ENCODE measurements around the gene XIRP1.
"Not testable (repeated sequence)": the region's sequence is repeated elsewhere in the genome, so short reads cannot be mapped to it uniquely, and the experiment has no call there.

The XIRP1 gene, protein sequence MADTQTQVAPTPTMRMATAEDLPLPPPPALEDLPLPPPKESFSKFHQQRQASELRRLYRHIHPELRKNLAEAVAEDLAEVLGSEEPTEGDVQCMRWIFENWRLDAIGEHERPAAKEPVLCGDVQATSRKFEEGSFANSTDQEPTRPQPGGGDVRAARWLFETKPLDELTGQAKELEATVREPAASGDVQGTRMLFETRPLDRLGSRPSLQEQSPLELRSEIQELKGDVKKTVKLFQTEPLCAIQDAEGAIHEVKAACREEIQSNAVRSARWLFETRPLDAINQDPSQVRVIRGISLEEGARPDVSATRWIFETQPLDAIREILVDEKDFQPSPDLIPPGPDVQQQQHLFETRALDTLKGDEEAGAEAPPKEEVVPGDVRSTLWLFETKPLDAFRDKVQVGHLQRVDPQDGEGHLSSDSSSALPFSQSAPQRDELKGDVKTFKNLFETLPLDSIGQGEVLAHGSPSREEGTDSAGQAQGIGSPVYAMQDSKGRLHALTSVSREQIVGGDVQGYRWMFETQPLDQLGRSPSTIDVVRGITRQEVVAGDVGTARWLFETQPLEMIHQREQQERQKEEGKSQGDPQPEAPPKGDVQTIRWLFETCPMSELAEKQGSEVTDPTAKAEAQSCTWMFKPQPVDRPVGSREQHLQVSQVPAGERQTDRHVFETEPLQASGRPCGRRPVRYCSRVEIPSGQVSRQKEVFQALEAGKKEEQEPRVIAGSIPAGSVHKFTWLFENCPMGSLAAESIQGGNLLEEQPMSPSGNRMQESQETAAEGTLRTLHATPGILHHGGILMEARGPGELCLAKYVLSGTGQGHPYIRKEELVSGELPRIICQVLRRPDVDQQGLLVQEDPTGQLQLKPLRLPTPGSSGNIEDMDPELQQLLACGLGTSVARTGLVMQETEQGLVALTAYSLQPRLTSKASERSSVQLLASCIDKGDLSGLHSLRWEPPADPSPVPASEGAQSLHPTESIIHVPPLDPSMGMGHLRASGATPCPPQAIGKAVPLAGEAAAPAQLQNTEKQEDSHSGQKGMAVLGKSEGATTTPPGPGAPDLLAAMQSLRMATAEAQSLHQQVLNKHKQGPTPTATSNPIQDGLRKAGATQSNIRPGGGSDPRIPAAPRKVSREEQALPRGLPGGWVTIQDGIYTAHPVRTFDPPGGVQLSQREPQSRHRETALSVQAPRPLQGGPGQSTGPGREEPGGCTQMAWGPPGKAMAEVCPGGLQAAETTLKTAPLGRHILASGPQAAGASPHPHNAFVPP (N-terminal part only)

DNA sequence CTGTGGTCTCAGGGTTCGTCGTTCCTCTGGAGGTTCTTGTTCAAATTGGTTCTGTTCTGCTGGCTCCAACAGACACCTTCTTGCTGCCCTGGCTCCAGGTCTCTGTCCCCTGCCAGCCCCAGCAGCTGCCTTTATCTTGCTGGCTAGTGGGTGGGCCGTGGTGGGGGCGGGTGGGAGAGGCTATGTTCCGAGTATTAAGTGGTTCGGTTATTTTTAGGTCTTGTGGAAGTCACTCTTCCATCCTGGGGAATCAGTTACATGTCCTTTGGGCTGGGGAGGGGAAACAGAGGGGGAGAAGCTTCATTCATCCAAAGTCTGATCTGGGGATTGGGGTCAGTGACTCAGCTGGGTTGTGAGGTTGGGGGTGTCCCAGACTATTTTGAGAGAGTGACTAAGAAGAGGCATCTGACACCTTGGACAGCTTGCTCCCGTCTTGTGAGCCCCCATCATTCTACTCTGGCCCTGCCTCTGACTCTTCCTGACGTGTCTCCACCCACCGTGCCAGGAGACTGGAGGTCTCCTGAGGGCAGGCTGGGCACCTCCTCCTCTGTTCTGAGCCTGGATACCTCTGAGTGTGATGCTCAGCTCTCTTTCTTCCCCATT lies at the start of gene XIRP1:
TSS of gene XIRP1 (minus strand) at position 106 of the 603 bp plus-strand sequence. CDS start 3,150 bp downstream, outside the sequence.
- DNase-seq: no peak

DNA sequence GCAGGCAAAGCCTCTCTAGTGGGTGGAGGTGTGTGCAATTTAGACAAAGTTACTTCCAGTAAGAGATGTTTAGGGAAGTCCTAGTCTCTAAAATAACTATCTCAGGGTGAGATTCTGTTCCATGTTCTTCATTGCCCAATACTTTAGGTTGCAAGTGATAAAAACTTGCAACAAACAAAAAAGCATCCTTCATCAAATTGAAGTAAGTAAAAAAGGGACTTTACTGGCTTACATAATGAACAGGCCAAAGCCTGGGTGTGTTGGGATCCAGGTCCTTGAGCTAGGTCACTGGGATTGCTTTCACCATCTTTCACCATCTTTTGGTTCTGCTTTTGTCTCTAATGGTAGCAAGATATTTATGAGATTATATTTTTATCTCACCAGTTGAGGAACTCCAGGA lies 49.2 kb upstream of the XIRP1 start:
- no peak for DNase-seq

DNA sequence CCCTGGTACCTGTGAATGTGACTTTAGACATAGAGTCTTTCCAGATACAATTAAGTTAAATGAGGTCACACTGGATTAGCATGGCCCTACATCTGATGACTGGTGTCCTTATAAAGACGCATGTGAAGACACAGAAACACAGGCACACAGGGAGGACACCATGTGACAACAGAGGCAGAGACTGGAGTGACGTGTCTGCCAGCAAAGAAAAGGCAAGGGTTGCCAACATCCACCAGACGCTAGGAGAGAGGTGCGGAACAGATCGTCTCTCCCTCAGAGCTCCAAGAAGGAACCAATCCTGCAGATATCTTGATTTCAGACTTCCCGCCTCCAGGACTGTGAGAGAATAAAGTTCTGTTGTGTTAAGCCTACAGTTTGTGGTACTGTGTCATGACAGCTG lies 44.6 kb upstream of the XIRP1 start:
- no peak for DNase-seq

DNA sequence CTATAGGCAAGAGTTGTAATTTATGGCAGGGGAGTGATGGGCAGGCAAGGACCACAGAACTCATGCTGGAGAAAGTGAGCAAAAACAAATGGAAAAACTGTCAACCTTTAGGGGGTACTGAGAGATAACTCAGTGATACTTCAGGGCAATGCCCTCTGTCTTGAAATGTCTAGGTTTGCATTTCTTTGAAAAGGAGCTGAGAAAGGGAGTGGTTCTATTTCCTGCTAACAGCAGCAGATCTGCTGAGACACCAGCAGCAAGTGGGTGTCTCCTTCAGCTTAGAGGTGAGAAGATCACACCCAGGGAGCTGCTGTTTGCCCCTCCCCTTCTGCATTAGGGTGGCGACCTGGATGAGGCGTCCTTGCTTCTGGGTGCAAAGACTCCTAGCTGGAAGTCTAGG lies 42.3 kb upstream of the XIRP1 start:
- no peak for DNase-seq

DNA sequence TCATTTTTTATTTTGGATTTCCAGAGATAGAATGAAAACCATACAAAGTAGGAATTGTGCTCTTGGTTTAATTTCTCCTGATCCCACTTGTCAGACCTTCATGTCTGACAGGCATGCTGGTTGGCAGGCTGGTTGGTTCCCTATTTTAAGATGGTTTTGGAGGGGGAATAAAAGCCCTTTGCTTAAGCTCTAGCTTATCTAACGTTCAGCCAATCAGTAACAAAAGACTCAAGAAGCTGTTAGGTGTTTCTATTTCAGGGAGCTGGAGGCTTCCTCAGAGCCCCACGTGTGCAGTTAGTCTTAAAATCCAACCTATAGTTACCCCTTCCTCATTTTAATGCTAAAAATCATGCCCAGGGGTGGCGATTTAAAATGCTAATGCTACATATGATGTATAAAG lies 40.5 kb upstream of the XIRP1 start:
- DNase-seq: no peak

DNA sequence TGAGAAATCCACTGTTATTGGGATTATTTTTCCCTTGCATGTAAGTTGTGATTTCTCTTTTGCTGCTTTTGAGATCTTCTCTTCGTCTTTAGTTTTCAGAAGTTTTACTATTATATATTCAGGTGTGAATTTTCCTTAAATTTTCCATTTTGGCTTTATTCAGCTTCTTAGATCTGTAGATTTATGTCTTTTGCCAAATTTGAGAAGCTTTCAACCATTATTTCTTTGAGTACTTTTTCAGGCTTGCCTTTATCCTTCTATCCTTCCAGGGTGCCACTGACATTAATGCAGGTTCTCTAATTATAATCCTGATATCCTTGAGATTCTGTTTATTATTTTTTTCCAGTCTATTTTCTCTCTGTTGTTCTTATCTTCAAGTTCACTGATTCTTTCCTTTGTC lies 38.1 kb upstream of the XIRP1 start:
- DNase-seq: no peak

DNA sequence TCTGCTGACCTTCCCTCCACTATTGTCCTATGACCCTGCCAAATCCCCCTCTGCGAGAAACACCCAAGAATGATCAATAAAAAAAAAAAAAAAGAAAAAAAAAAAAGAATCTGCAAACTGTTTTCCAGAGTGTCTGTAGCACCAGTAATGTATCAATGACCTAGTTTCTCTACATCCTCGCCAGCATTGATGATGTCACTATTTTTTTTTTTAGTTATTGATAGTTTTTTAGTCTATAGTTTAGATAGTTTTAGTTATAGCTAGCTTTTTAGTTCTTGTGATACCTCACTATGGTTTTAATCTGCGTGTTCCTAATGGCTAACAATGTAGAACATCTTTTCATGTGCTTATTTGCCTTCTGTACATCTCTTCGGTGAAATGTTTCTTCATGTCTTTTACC lies 36.1 kb upstream of the XIRP1 start:
- no peak for DNase-seq

DNA sequence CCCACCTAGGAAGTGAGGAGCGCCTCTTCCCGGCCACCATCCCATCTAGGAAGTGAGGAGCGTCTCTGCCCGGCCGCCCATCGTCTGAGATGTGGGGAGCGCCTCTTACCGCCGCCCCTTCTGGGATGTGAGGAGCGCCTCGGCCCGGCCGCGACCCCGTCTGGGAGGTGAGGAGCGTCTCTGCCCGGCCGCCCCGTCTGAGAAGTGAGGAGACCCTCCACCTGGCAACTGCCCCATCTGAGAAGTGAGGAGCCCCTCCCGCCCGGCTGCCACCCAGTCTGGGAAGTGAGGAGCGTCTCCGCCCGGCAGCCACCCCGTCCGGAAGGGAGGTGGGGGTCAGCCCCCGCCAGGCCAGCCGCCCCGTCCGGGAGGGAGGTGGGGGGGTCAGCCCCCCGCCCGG lies 35.2 kb upstream of the XIRP1 start:
- not testable (repeated sequence) for DNase-seq

DNA sequence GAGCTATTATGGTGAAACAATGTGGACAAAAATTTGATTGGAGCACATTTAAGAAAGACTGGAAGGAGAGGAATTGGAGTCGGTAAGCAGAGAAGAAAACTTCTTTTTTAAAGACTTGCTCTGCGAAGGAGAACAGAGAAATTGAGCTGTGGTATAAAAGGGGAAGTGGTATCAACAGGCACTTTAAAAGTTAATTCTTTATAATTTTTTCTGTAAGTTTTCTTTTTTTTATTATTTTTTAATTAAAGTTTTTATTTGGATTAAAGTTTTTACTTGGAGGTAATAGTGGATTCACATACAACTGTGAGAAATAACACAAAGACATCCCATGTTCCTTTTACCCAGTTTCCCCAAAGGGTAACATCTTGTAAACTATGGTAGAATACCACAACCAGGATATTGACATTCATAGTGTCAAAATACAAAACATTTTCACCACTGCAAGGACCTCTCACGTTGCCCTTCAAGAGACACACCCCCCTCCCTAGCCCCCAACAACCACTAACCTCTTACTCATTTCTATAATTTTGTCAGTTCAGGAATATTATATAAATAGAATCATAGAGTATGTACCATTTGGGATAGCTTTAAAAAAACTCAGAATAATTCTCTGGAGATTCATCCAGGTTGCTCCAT lies 33.8 kb upstream of the XIRP1 start:
- DNase-seq: no peak

DNA sequence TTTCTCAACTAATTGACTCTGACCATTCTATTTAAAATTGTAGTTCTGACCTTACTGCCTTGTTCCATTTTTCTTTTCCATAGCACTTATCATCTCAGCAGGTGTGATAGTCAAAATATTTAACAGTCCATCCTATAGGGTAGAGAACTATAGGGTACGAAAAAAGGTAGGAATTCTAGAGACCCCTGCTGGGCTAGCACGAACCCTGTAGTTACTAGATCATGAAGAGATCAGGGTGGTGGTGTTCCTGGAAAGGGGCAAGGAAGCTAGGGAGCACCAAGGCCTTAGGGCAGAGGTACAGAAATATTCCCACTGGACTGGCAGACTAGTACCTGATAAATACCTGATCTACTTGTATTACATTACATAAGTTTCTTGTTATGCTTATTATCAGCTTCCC lies 31.9 kb upstream of the XIRP1 start:
- no peak for DNase-seq

DNA sequence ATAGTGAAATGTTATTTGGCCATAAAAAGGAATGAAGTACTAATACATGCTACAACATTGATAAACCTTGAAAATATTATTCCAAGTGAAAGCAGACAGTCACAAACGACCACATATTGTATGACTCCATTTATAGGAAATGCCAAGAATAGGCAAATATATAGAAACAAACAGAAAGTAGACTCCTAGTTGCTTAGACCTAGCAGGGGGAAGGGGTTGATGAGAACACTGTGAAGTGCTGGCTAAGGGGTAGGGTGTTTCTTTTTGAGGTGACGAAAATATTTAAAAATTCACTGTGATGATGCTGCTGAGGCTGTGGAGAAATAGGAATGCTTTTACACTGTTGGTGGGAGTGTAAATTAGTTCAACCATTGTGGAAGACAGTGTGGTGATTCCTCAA lies 30.5 kb upstream of the XIRP1 start:
- DNase-seq: no peak

DNA sequence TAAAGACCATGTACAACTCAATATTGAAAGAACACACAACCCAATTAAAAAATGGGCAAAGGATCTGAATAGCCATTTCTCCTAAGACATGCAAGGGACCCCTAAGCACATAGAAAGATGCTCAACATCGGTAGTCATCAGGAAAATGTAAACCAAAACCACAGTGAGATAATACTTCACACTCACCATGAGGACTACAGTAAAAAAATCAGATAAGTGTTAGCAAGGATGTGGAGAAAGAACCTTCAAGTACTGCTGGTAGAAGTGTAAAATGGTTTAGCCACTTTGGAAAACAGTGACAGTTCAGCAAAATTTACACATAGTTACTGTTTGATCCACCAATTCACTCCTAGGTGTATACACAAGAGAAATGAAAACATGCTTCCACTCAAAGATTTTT lies 30.1 kb upstream of the XIRP1 start:
- no peak for DNase-seq

DNA sequence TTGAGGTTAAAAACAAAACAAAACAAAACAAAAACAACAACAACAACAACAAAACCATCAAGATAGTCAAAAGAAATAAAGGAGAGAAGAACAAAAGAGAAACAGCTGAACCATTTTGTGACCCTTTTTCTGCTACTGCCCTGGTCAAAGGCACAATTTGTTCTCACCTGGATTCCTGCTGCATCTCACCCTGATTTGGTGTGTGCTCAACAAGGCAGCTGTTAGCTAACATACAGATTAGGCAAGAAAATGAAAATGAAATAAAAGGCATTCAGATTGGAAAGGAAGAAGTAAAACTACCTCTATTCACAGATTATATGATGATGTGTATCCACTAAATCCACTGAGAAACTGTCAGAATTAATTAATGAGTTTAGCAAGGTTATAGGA lies 28.7 kb upstream of the XIRP1 start:
- no peak for DNase-seq

DNA sequence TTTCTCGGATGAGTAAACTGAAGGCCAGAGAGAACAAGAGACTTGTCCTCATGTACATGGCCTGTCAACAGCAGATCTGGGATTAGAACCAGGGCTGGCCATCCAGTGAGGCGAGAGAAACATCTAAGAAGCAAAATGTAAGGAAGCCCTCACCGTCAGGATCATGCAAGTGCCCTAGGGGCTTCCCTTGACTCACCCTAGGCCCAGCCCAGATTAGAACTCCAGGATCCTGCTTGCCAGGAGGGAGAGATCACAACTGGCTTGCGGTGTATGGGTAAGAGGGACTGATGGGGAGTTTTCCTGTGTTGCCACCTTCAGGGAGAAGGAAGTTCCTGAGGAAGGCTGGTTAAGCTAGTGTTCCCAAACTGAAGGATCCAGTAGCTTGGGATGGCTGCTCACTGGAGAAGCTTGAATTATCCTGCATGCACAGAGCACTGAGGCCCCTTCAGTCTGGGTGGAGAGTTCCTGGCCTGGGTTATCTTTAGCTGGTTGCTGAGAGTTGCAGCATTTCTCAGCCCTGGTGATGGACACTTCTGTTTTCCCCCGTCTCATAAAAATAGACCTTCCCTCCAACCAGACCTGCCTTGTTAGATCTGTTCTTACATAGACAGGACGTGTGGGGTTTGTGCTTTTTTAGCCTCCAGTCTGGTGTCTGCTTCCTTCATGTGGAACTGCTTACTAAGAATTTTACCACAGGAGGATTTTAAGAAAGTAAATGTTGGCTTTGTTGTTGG lies 28.2 kb upstream of the XIRP1 start:
- DNase-seq: no peak

DNA sequence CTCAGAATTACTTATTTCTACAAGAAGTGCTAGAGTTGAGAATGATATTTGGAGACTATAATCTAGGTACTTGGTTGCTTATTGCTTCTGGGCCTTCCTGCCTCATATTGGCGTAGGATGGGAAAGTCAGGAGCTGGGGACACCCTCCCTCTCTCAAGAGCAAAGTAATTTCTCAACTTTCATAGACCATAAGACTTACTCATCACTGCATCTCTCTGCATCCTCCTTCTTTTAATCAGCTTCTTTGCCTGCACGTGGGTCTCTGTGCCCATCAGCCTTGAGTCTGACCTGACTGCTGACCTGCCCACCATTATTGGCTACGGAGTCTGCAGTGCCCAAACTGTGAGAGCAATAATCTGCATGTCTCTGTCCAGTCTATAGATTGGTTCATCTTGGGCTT lies 27.3 kb upstream of the XIRP1 start:
- DNase-seq: no peak

DNA sequence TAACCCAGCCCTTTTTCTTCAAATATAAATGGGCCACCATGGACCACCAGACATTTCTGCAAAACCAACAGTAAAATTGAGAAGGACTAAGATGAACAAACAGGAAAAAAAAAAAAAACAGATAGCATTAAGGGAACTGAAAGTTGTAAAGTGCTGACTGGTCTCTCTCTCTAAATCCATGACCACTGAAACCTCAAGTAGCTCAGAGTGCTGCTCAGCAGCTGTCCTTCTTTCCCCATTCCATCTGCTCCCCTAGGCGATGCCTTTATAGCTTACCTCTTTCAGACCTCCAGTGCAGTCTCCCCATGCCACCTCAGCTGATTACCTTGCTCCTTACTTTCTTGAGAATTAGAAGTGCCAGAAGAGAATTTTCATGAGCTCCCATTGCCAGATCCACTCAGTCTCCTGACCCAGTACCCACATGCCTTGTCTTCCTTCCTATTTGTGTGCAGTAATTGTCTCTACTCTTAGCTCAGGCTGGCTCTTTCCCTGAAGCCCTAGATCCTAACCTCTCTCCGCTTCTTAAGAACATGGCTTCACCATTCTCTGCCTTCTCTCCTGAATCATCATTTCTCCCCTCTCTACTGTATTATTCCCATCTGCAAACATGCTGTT lies 23.9 kb upstream of the XIRP1 start:
- no peak for DNase-seq

DNA sequence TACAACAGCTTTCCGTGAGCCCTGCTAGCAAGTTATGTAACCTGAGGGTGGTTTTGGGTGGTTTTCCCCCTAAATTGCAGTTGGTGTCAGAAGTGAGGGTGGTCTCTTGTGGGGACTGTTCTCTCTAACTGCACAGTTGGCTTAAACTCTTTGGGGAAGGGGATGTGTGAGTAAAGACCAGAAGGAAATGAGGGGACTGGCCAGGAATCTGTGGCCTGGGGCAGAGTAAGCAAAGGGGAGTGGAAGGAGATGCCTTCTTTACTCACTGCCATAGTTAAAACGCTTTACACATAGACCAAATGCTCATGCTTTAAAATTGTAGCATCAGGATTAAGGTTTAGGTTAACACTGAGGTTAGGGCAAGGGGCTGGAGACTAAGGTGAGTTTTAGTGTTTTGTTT lies 21.2 kb upstream of the XIRP1 start:
- DNase-seq: no peak

DNA sequence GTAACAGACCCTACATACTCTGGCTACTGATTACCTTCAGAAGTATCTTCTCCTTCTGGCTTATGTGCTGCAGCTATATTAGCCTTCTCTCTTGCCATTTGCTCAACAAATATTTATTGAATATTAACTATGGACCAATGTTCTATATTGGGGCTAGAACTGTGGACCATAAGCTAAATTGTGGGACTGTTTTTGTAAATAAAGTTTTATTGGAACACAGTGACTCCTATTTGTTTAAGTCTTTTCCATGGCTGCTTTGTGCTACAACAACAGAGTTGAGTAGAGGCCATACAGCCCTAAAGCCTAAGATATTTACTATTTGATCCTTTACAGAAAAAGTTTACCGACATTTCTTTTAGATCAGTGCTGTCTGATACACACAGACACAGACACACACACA lies 20.3 kb upstream of the XIRP1 start:
- DNase-seq: no peak

DNA sequence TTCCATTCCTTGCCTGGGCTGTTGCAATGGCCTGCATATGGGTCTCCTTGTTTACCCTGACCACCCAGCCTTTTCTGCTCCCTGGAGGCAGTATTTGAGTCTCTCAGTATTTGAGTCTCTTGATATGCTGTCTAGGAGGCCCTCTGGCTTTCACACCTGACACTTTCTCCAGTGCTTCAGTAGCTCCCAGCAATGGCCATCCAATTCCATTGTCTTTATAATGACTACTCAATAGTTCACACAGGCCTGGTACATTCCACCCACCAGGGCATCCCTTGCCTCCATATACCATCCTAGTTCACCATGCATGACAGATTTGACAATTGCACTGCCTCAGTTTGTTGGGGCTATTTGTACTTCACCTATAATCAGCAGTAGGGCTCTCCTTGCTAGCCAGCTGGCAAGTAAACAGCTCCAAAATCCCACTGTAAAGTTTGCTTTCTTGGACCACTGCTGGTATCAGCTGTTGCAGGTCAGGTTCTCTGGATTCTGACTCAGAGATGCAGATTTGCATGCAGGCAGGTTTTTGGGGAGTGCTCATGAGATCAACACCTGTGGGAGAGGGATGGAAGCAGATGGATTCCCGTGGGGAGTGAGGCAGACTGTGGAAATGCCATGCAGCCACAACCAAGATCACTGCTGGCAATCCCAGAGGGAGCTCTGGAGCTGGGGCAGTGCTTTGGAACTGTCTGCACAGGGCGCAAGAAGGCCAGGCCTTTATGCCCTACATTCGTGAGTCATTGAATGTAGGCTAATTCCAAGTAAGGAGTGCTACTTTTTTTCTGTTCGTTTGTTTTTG lies 19.1 kb upstream of the XIRP1 start:
- DNase-seq: no peak

DNA sequence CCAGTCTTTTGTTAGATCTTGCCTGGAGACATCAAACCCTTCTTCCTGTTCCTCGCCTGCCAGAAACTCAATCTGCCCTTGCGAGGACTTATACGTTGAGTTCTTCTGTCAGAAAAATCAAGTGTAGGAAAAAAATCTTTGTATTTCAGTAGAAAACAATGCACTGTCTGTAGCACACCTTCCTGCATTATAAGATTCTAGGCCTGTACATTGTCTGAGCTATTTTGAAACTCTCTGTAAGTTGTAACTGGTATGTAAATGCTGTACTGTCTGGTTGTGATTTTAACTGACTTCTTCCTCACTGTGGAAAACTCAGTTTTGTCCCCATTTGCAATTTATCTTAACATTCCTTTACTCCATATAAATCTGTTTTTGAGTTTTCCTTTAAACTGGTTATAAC lies 17.7 kb upstream of the XIRP1 start:
- DNase-seq: no peak
